Ascending aorta (tissue), 2 donors: ENCODE data around the gene AKAP9. TPM values are rescaled to one million over a fixed set of nuclear protein-coding genes. Genes with fewer than 3 reads are reported as not detected.

ENCODE experiments used
- DNase-seq, 2 donors: peaks; one replicate each; pipeline ENCODE4 v3.0.0-alpha.2; 2019; ENCODE audit warnings: low spot score in 2 of 2
- H3K27ac ChIP-seq, 2 donors: fragments of 200-600 bp; sonication (generic); one replicate each; pipeline ENCODE4 v1.5.1; 2016 to 2017; ENCODE audit warnings: mild to moderate bottlenecking in 1 of 2
- H3K27me3 ChIP-seq: fragments of 200-600 bp; sonication (generic); one replicate; pipeline ENCODE4 v1.5.1; 2017
- H3K36me3 ChIP-seq, 2 donors: fragments of 200-600 bp; sonication (generic); one replicate each; pipeline ENCODE4 v1.5.1; 2016
- H3K4me1 ChIP-seq, 2 donors: fragments of 200-600 bp; sonication (generic); one replicate each; pipeline ENCODE4 v1.5.1; 2016 to 2017; ENCODE audit warnings: mild to moderate bottlenecking in 1 of 2
- H3K4me3 ChIP-seq, 2 donors: fragments of 200-600 bp; sonication (generic); one replicate each; pipeline ENCODE4 v1.5.1; 2016 to 2017; ENCODE audit warnings: mild to moderate bottlenecking in 1 of 2
- H3K9me3 ChIP-seq, 2 donors: fragments of 200-600 bp; sonication (generic); one replicate each; pipeline ENCODE4 v1.5.1; 2016
- CTCF ChIP-seq, 3 experiments: fragments of 200-600 bp in 2 of 3; fragments of 450-650 bp in 1 of 3; sonication (generic) in 2 of 3; IDR thresholded peaks; one replicate each; pipeline ENCODE4 v1.5.1; 2016 to 2019; ENCODE audit warnings: antibody characterized with exemption in 3 of 3, mild to moderate bottlenecking in 1 of 3, moderate library complexity in 1 of 3
- intact Hi-C: fragments of 100-400 bp; cut with DNase I; formaldehyde crosslinking; loops from one replicate; pipeline ENCODE4 v1.15.1; 2023
- total RNA-seq: library from RNA; depleted of rRNA; stranded (reverse); fragments of >200 nt; gene quantifications from one replicate; pipeline ENCODE4 v1.1.0, GENCODE V29; 2016

Gene AKAP9
- total RNA-seq, 1 donor from 2014 or later: 14.4 TPM

- no peak for DNase-seq
- no peak overlapping the region for H3K4me3 ChIP-seq
- H3K27me3 ChIP-seq: no peaks in the 10 kb centered on the region
- intact Hi-C loops: no loop called here
- H3K9me3 ChIP-seq: no peaks in the 10 kb centered on the region
- H3K27ac ChIP-seq: no peak overlapping the region
- no peaks in the 10 kb centered on the region for H3K36me3 ChIP-seq
- no peak for TF ChIP-seq CTCF (IDR thresholded peaks at IDR 0.05)
- no peaks in the 10 kb centered on the region for H3K4me1 ChIP-seq
These were observed 209.9 kb downstream of the AKAP9 start for GRCh38 chr7:92150450-92151017.

- intact Hi-C loops: no loop called here
- TF ChIP-seq CTCF (IDR thresholded peaks at IDR 0.05): no peak
These were observed 214.6 kb downstream of the AKAP9 start for GRCh38 chr7:92155108-92155739.

GRCh38 chr7:92156990-92157389, 216.3 kb downstream of the AKAP9 start:
- H3K4me1 ChIP-seq: no peaks in the 10 kb centered on the region
- no peak for DNase-seq
- H3K4me3 ChIP-seq: no peak overlapping the region
- no peaks in the 10 kb centered on the region for H3K36me3 ChIP-seq
- H3K9me3 ChIP-seq: no peaks in the 10 kb centered on the region
- TF ChIP-seq CTCF (IDR thresholded peaks at IDR 0.05): no peak
- intact Hi-C loops: no loop called here
- no peak overlapping the region for H3K27ac ChIP-seq
- no peaks in the 10 kb centered on the region for H3K27me3 ChIP-seq

More at GRCh38 chr7:92155108-92155739, 214.6 kb downstream of the AKAP9 start:
- no peaks in the 10 kb centered on the region for H3K4me1 ChIP-seq
- DNase-seq: no peak
- H3K9me3 ChIP-seq: no peaks in the 10 kb centered on the region
- H3K4me3 ChIP-seq: no peak overlapping the region
- no peaks in the 10 kb centered on the region for H3K36me3 ChIP-seq
- no peak overlapping the region for H3K27ac ChIP-seq
- H3K27me3 ChIP-seq: no peaks in the 10 kb centered on the region

- Histone ChIP-seq H3K4me3 (no peak overlapping the region), H3K27ac (no peak overlapping the region), H3K9me3 (no peaks in the 10 kb centered on the region), H3K4me1 (no peaks in the 10 kb centered on the region), H3K27me3 (no peaks in the 10 kb centered on the region), H3K36me3 (no peaks in the 10 kb centered on the region)
- TF ChIP-seq CTCF (IDR thresholded peaks at IDR 0.05): no peak
- intact Hi-C loops: no loop called here
- DNase-seq: no peak
These were observed 218.3 kb downstream of the AKAP9 start for GRCh38 chr7:92158660-92159575.

Other genes starting within 250 kb of the AKAP9 start
- 5.0 TPM for gene MTERF1, start 60.2 kb upstream of the AKAP9 start, total RNA-seq
- 19.9 TPM for gene CYP51A1, start 193.6 kb downstream of the AKAP9 start, total RNA-seq
- not detected for gene LRRD1, start 238.3 kb downstream of the AKAP9 start, total RNA-seq